Cardiac fibroblast (primary cell): ENCODE results near the gene CD80.

Experiments
- DNase-seq, 2 donors: peaks; one replicate each; pipeline versions ENCODE4 v3.0.0 to v3.0.0-alpha.2; 2010; ENCODE audit warnings: low read depth in 2 of 2
- H3K4me3 ChIP-seq, 2 donors: replicated peaks in 1 of 2; 1 replicate in 1 of 2; 2 replicates in 1 of 2; pipeline ENCODE4 v1.5.1; 2011; ENCODE audit warnings: low read depth in 2 of 2, low read length in 2 of 2, mild to moderate bottlenecking in 2 of 2, moderate library complexity in 1 of 2
- CTCF ChIP-seq: IDR thresholded peaks from one replicate; pipeline ENCODE4 v1.5.1; 2011; ENCODE audit warnings: low read depth, mild to moderate bottlenecking, low read length, inconsistent platforms

The CD80 gene

GRCh38 chr3:119500901-119501300, 58.5 kb downstream of the CD80 start:
- TF ChIP-seq CTCF: no peak
- H3K4me3 ChIP-seq: no peak overlapping the region

GRCh38 chr3:119500265-119500664, 59.1 kb downstream of the CD80 start:
- no peak for DNase-seq
- no peak overlapping the region for H3K4me3 ChIP-seq
- TF ChIP-seq CTCF: no peak

More at GRCh38 chr3:119500901-119501300, 58.5 kb downstream of the CD80 start:
- DNase-seq: peak in 1 of 2 donors; percentile 21

- peak; percentile 95 to 97 for DNase-seq
- TF ChIP-seq CTCF: no peak
- peak within 1 kb of the TSS; percentile 82 to 90 for H3K4me3 ChIP-seq
These were observed 61.0 kb downstream of the CD80 start, which contains the start of gene TIMMDC1 for GRCh38 chr3:119498186-119499011. TIMMDC1 (plus strand) TSS chr3:119498547; CDS start chr3:119498734, 187 bp downstream.

DNA sequence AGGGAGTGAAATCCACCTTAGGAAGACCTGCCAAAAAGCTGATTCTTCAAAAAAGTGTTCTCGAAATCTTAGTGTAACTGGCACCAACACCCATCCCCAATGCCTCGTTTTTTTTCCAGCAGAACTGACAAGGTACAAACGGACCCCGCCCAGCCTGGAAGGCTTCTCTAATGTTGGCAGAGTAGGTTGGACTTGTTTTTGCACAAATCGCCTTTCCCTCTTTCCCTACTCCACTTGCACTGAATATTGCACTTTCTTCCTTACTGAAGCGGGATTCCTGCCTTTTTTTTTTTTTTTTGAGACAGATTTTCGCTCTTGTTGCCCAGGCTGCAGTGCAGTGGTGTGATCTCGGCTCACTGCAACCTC, 61.6 kb downstream of the CD80 start:
- TF ChIP-seq CTCF: no peak
- peak; percentile 34 to 41 for DNase-seq

DNA sequence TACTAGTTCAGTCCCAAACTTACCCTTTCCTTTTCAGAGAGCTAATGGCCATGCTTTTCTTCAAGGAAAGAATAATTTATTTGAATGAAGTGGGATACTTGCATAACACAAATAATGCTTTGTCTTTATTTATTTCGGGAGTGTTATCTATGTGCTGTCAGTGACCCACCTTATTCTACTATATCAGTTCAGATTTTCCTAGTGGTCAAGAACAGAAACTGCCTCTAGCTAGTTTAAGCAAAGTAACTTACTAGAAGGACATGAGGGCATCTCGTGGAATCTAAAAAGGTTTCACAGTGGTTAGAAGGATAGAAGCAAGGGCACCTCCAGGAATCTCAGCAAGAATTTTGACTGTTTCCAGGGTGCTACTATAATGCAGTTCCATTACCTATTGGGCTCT, 64.8 kb downstream of the CD80 start:
- TF ChIP-seq CTCF: no peak
- H3K4me3 ChIP-seq: no peak overlapping the region

More for the DNA sequence above, 61.6 kb downstream of the CD80 start:
- H3K4me3 ChIP-seq: peak overlapping the region; percentile 82 to 90

DNA sequence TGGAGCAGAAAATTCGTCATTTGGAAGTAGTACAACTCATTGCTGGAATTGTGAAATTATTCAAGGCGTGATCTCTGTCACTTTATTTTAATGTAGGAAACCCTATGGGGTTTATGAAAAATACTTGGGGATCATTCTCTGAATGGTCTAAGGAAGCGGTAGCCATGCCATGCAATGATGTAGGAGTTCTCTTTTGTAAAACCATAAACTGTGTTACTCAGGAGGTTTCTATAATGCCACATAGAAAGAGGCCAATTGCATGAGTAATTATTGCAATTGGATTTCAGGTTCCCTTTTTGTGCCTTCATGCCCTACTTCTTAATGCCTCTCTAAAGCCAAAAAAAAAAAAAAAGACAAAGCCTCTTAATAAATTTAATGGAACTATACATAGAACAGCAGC, 66.6 kb downstream of the CD80 start:
- DNase-seq: no peak
- no peak for TF ChIP-seq CTCF
- no peak overlapping the region for H3K4me3 ChIP-seq

More for the DNA sequence above, 64.8 kb downstream of the CD80 start:
- DNase-seq: no peak
